HG02943 (cell line): ENCODE data around the gene ZNF44.

Source experiments
- ATAC-seq: cut with Tn5 transposase; IDR thresholded peaks from one replicate; pipeline ENCODE4 v1.9.1; 2021; ENCODE audit warnings: mild to moderate bottlenecking, low read depth, moderate library complexity; ENCODE audit not compliant: unreplicated experiment

The ZNF44 gene

GRCh38 chr19:12265921-12266704, 28.6 kb downstream of the ZNF44 start:
- ATAC-seq = no peak

GRCh38 chr19:12261554-12261953, 33.1 kb downstream of the ZNF44 start:
- no peak for ATAC-seq

GRCh38 chr19:12260861-12261260, 33.8 kb downstream of the ZNF44 start:
- no peak for ATAC-seq

GRCh38 chr19:12260236-12260635, 34.4 kb downstream of the ZNF44 start:
- ATAC-seq = no peak

- ATAC-seq = no peak
Measured at GRCh38 chr19:12255372-12255771, 39.3 kb downstream of the ZNF44 start.

- ATAC-seq = no peak
Measured at GRCh38 chr19:12247644-12248222, 47.0 kb downstream of the ZNF44 start.

GRCh38 chr19:12244370-12244769, 50.3 kb downstream of the ZNF44 start:
- ATAC-seq = no peak

GRCh38 chr19:12237143-12237839, 57.4 kb downstream of the ZNF44 start:
- no peak for ATAC-seq

- no peak for ATAC-seq
Measured at GRCh38 chr19:12232961-12233360, 61.7 kb downstream of the ZNF44 start.

- ATAC-seq = no peak
Measured at GRCh38 chr19:12230751-12231733, 63.6 kb downstream of the ZNF44 start.

GRCh38 chr19:12229990-12230389, 64.7 kb downstream of the ZNF44 start:
- ATAC-seq = no peak

- ATAC-seq = no peak
Measured at GRCh38 chr19:12224676-12225075, 70.0 kb downstream of the ZNF44 start.

GRCh38 chr19:12222980-12223630, 71.6 kb downstream of the ZNF44 start:
- no peak for ATAC-seq
